ENCODE measurements around the gene TOM1L2.
A peak's percentile ranks its signal among the peaks of the same experiment; 100 is the strongest.

The TOM1L2 gene

GRCh38 chr17:17877529-17878358, 94.5 kb downstream of the TOM1L2 start:
- DNase-seq: peak in 28 of 58 donors; percentile 13 to 67 (median 40)

DNA sequence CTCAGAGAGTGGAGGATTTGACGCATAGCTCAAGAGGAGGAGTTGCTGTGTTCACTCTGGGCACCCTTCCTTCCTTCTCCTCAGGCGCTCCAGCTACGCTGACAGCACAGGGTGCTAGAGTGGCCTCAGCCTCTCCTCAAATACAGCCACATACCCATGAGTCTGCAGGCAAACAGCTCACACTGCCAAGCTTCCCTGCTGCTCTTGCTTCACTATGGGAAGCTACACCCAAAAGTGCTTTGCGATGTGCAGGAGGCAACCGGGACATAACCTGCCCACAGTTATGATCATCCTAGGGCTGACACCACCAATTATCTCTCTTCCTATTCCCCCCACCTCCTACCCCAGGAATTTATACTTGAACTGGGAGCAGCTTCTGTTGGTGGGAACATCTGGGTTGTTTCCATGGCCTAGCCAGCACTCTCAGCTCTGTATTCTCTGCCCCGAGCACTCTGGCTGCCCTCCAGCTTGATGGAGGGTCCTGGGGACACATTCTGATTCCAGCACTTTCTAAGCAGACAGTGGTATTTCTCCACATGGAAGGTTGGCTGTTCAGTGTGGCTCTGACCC, 95.2 kb downstream of the TOM1L2 start:
- DNase-seq: peak in 8 of 58 donors; percentile 18 to 62 (median 34)

- no peak for DNase-seq
These were observed 97.7 kb downstream of the TOM1L2 start for GRCh38 chr17:17874478-17874877.

- peak in 6 of 58 donors; percentile 10 to 29 (median 15) for DNase-seq
These were observed 98.7 kb downstream of the TOM1L2 start for GRCh38 chr17:17873450-17873991.

DNA sequence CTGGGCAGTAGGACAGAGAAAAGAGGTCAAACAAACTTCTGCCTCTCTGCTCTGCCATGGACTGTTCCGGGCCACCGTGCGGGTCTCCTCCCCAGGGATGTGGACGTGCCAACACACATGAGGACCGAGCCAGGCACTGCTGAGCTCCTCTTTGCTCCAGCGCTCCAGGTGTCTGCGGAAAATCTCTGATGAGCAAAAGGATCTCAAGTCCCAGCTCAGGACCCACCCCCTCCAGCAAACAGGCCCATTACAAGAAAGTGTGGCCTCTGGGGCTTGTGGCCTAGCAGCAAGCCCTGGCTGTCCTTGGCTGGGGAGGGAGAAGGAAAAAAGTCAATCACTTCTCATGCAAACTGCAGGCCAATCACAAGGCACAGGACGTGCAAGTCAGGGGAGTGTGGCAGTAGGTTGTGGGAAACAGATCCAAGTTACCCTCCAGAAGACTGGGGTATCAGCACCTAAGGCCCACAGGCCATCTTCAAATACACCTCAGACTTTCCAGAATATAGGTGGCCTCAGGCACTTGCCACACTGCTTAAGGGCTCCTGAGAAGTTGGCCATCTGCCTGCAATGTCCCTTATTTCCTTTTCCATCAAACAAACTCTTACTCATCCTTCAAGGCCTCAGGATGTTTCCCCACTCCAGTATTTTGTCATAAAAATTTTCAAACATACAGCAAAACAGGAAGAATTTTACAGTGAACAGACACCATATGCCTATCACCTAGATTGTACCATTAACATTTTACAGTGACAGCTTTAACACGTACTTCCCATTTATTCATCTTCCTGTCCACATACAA, 99.5 kb downstream of the TOM1L2 start:
- DNase-seq: no peak

- no peak for DNase-seq
These were observed 100.3 kb downstream of the TOM1L2 start for GRCh38 chr17:17871913-17872312.

DNA sequence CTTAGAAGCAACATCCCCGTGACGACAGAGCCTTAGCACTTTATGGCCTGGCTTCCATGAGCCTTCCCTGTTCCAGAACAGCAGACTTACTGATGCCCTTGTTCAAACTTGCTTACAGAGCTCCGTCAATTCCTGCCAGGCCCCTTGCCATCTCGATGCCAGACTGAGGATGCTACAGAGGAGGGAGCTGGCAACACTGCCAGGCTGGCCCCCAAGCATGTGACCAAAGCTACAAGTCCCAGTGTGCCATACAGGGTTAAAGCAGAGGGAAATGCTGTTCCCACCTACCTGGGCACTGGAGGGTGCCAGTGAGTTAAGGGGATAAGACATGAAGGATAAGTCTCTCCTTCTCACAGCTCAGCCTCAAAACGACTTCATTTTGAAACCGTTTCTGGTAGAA, 102.0 kb downstream of the TOM1L2 start:
- DNase-seq: no peak

- no peak for DNase-seq
These were observed 103.3 kb downstream of the TOM1L2 start for GRCh38 chr17:17868641-17869522.

GRCh38 chr17:17866897-17867296, 105.3 kb downstream of the TOM1L2 start:
- no peak for DNase-seq

DNA sequence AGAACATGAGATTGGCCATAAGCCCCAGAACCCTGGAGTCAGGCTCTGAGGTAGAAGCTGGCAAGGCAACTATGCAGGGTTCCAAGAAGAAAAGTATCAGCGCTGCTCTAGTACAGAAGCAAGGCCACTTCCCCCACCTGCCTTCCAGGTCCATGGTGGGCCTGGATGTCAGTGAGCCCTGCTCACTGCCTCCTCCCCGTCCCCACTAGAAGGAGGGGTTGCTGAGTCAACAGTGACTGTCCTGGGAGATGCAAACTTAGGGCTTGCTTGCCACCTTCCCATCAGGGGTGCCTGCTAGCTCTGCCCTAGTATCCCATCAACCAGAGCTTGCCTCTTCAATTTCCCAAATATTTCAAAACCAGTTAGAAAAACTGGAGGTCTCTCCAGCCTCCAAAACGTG, 105.8 kb downstream of the TOM1L2 start:
- DNase-seq: no peak

DNA sequence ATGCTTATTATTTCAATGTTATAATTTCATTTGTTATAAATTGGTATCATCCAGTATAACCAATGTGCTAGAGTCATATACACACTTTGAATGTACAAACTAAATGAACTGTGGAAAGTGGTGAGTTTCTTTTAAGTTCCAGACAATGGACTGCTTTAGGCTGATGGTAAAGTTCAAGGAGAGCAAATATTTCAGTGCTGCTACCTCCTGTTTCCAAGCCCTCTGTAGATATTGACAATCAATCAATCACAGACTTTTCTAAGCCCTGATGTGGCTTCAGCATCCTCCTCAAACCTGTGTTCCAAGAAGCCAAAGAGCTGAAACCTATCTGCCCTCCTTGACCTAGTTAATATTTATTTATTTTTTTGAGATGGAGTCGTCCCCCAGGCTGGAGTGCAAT, 107.2 kb downstream of the TOM1L2 start:
- DNase-seq: no peak

DNA sequence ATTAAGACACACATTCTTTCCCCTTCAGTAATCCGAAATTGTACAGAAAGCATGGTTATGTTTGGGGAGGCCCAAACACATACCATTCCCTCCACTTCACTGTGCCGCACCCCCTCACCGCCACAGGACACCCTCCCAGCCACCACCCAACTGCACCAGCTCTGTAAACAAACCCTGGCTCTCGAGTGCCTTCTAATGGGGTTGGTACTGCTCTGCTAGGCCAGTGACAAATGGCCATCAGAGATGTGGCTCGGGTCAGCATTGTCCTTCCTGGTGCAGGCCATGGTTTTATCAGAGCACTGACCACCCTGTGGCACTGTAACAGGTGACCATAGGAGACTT, 111.5 kb downstream of the TOM1L2 start:
- DNase-seq: no peak

GRCh38 chr17:17859909-17860765, 112.1 kb downstream of the TOM1L2 start:
- peak in 46 of 58 donors; percentile 11 to 78 (median 53) for DNase-seq

- no peak for DNase-seq
These were observed 114.7 kb downstream of the TOM1L2 start for GRCh38 chr17:17857496-17857895.

GRCh38 chr17:17856386-17856785, 115.8 kb downstream of the TOM1L2 start:
- DNase-seq: no peak

GRCh38 chr17:17855976-17856375, 116.2 kb downstream of the TOM1L2 start:
- peak in 25 of 58 donors; percentile 20 to 79 (median 45) for DNase-seq

GRCh38 chr17:17853811-17854447, 118.3 kb downstream of the TOM1L2 start:
- DNase-seq: no peak

DNA sequence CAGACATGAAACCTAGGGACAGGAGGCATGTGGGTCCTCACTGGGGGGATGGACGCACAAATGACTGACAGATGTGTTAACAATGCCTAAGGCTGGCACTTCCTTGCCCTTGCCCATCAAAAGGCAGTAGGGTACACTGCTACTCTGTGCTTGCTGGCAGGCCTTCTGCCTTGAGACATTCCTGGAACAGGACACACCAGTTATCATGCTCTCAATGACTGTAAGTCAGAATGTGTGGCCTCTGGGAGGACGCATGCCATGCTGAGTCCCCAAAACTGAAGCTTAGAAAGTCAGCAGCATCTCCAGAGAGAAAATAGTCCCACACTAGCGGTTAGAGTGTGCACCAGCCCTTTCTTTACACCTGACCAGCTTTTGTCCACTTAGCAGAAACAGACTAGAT, 119.3 kb downstream of the TOM1L2 start:
- DNase-seq: no peak

Measured in anterior cingulate cortex (tissue), 58 donors.